ENCODE data around the gene COL19A1.

DNA sequence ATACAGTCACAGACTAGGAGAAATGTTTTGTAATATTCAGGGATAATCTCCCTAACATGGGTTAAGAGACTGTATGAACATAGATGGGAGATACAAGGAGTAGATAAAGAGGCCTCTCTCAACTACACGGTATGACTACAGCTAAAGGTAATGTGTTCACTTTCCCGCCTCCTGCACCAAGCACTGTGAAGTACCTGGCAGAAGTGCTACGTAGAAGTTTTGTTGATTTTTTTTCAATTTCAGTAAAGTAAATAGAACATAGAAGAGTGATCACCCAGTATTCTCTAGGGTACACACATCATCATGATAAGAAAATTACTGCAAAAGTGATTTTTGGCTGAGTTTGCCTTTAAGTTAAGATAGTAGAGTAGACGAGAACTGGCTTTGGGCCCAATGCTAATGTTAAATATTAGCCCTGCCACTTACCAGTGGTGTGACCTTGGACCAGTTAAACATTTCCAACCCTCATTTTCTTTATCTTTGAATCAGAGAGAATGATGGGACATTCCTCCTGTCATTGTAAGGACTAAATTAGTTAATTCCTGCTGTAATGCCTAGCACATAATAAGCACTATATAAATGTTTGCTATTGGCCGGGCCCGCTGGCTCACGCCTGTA, 253.0 kb downstream of the COL19A1 start:
- TF ChIP-seq POLR2A (IDR thresholded peaks at IDR 0.05) (no peak), POLR2AphosphoS5 (IDR thresholded peaks at IDR 0.05) (no peak)

Measured in breast epithelium (tissue), 3 donors.